Colon (tissue), 2 donors: ENCODE measurements around the gene PDE9A.

ENCODE experiments used
- FAIRE-seq: peaks from 2 replicates; lab custom pipeline; 2012; peaks lifted over from hg19 to GRCh38; lab: Jason Lieb, UNC
- donor health status: control.
- donor health status: control.

PDE9A gene

DNA sequence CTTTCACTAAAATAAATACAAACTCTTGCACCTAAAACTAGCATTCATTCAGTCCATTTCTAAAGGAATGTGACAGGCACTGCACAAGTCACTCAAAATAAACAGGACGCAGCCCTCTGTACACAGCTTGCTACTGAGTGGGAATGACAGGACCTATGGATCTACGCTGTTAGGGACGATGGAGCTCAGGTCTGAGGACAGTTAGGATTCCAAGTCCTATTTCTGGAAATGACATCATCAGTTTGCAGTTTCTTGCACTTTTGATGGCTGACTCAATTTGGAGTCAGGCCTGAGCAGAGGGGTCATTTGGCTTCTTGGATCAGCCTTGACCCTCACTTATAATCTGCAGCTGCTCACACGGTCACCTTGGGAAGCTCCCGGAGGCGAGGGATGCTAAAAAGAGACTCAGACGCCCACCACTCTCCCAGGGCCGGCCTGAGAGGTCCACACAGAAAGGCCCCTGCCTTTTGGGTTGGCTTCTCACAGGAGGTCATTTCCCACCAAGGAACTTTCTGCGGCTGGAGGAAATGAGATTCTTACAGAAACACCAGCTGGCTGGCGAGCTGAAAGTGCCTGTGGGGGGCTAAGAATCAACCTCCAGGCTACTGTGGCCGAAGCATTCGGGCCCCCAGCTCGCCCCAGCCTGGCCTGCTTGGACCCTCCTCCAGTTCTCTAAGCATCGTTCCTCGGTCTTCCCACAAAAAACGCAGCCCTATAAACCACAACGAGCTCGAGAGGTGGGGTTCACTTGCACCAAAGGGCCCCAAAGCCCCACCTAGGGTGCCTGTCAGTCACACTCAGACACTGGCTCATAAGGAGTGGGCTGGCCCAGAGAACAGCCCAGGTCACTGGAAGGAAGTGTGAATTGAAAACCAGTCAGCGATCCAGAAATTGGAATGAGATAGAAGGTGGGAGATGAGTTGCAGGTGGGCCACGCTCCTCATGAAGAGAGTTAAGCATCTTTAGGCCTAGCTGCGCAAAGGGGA is 8.9 kb upstream of the PDE9A start:
- FAIRE-seq = no peak

DNA sequence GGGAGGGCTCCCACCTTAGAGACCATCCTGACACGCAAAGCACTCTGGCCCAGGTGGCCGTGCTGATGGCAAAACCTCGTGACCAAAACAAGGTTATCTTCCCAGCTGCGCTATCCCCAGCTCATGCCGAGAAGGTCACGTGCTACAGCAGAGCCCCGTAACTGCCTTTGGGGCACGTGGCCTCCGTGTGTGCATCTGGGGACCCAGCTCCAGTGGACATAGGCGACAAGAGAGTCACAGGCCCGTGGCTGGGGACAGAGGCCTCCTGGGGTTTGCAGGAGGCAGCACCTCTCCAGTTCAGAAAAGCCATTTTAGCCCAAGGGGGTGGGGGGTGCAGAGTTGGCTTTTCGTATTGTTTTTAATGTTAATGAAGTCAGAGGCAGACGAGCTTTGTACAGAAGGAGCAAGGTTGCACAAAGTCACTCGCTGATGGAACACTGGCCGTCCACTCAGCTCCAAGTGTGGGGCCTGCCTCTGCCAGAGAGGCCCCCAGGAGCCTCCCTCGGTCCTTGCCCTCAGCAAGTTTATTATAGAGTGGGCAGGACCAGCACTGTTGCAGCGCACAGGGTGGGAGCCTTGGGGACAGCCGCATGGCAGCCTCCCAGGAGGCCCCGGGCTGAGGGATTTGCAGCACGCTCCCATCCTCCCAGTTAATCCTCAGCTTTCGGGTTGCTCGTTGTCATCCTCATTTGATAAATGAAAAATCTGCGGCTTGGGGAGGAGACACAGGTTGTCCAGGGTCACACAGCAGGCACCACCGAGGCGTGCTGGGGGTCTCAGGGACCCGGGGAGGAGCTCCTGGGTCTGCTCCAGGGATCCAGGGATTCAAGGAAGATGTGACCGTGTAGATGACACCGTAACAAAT is 8.0 kb upstream of the PDE9A start:
- no peak for FAIRE-seq

GRCh38 chr21:42646076-42646825 is 7.2 kb upstream of the PDE9A start:
- FAIRE-seq = no peak

DNA sequence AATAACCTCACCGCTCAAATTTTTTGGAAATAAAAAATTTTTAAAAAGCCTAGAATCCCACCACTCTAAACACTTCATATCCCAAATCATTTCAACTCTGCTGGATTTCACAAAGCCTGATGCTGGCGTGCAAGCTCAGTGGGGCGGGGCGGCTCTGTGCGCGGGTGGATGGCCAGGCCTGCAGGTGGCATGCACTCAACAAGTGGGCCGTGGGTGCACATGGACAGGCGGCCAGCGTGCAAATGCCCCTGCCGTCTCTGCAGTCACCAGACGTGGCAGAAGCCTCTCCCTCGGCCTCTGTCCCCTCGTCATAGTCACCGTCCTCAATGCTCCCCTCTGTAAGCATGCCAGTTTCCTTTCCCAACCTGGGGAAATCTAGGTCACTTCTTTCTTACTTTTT is 6.6 kb upstream of the PDE9A start:
- FAIRE-seq = no peak

DNA sequence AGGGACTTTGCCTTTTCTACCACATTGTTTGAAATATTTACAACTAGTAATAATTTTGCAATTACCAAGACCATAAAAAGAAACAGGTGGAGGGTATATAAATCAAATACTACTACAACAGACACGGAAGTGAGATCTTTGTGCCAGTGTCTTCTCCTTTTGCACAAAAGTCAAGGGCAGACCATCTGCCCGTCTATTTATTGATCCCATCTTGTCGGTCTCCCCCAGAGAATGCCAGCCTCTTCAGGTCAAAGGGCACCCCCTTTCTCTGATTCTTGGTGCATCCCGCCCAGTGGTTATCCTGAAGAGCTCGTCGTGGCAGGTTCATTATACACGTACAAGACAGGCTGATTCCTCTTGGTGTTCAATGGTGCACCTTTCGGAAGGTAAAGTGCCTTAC is 4.8 kb upstream of the PDE9A start:
- no peak for FAIRE-seq

DNA sequence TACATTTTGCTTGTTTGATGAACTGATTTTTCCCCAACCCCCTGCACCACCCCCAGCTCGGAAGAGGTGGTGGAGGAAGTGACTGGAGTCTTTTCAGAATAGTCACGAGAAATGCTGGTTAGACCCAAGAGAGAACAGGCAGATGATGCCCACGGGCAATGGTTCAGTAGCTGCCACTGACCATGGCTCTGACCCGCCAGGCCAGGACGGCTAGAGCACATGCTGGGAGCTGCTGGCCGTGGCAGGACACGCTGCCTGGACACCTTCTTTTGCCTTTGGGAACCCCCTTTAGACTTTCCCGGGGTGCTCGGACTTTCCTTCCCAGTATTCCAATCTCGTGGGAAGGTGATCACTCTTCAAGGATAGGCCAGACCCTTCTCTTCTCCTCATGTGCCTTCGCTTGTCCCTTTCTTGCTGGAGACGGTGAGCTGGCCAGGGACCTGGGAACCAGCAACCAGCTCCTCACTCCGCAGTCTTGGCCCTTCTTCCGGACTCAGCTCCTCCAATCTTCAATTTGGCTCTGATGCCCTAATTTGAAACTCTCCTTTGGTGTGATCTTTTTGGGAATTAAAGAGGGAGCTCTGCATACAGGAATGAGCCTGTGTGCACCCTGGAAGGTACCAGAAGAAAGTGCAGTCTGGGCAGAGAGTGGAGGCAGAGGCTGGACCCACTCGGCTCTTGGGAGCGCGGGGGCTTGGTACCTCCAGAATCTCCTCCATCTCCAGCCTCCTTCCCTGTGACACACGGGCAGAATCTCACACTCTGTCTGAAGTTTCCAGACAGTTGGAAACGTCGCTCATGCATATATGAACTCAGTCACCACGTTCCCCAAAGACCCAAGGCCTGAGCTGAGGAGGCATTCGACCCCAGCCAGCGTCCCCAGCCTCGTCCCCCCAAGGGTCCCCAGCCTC is 4.0 kb upstream of the PDE9A start:
- no peak for FAIRE-seq

DNA sequence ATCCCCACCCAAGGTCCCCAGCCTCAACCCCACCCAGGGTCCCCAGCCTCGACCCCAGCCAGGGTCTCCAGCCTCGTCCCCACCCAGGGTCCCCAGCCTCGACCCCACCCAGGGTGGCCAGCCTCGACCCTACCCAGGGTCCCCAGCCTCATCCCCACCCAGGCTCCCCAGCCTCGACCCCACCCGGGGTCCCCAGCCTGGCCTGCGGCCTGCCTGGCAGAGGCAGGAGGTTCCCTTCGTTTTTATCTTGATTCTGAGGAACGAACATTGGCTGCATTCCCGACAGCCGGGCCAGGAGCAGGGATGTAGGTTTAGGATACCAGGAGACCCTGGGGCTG is 3.4 kb upstream of the PDE9A start:
- FAIRE-seq = no peak

DNA sequence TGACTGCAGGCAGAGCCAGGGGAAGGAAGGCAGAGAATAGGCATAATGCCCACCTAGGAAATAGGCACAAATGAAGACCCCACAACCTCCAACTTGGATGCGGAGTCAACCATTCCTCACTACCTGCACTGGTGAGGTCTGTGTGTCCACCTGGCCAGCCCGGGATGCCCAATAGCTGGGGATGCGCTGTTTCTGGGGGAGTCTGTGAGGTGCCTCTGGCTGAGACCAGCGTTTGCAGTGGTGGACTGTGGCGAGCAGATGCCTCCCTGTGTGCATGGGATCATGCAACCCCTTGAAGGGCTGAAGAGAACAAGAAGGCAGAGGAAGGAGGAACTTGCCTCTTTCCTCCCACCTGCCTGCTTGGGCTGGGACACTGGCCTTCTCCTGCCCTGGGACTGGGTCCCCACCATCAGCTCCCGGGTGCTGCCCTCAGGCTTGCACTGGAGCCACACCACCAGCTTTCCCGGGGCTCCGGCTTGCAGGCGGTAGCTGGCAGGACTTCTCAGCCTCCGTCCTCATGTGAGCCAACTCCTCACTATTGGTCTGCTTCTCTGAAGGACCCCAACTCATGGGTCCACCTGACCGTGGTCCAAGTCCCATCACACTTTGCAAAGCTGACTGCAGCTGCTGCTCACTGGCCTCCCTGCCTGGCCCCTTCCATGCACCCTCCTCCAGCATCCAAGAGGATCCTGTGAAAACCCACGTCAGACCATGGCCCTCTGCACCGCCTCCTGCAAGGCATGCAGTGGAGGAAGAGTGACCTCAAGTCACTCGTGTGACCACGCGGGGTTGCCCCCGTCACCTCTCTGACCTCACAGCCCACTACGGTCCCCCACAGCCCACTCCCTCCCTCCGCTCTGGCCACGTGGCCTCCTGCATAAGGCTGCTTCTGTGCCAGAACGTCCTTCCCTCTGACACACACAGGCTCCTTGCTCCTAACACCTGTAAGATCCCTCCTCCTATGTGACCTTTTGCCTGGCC is 2.7 kb upstream of the PDE9A start:
- FAIRE-seq = no peak

DNA sequence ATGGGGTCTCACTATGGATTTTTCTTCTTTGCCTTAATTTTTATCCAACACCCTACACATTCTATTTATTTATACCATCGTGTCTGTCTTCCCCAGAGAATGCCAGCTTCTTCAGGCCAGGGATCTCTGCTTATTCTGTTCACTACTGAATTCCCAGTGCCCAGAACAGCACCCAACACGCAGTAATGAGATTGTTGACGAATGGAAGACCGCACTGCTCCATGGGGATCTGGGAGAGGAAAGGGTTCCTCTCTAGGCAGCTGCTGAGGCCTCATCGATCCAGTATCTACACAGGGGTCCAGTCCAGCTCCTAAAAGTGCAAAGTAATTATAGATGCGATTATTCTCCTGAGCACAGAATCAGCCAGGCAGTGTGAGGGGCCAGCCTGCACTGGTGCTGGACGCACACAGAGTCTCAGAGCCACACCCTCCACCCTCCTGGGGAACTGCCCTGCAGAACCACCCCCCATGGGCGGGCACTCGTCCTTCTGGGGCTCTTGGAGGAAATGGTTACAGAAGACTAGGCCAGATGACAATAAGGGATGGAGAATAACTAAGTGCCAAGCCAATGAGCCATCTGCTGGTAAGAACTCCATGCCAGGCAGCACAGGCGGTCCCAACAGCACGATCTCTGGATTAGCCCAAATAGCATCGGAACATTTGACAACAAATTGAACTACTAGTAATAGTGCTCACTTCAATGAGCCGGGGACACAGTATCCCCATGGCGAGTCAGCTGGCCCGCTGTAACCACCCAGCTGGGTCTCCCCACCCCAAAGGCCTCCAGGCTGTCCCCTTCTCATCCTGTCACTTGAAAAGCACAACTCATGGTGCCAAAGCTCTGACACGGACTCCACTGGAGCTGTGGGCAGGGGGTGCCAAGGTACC is 1.7 kb upstream of the PDE9A start:
- FAIRE-seq = no peak

DNA sequence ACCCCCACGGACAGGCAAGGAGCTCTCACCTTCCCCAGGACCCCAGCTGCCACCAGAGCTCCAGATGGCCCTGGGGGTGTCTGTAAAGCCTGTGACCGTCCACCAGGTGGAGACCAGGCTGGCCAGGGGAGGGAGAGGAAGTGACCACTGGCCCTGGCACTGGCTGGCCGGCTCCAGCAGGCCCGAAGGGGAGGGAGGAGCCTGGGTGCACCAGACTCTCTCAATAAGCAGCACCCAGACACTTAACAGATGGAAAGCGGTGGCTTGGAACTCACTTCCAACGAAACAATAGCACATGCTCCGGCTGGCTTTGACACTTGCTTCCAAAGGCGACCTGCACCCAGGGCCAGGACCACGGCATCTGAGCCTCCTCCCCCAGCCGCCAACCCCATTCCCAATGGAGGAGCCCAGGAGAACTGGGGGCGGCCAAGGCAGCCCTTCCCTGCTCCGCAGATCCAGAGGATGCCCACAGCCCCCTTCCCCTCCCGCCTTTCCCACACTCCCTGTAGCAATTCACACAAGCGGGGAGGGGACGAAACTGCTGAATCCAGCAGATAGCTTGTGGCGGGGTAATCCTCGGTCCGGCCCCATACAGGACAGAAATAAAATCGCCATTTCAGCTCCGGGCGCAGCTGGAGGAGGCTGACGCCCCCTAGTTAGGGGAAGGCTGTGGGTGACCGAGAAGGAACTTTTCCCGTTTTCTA is 742 bp upstream of the PDE9A start:
- FAIRE-seq = no peak

DNA sequence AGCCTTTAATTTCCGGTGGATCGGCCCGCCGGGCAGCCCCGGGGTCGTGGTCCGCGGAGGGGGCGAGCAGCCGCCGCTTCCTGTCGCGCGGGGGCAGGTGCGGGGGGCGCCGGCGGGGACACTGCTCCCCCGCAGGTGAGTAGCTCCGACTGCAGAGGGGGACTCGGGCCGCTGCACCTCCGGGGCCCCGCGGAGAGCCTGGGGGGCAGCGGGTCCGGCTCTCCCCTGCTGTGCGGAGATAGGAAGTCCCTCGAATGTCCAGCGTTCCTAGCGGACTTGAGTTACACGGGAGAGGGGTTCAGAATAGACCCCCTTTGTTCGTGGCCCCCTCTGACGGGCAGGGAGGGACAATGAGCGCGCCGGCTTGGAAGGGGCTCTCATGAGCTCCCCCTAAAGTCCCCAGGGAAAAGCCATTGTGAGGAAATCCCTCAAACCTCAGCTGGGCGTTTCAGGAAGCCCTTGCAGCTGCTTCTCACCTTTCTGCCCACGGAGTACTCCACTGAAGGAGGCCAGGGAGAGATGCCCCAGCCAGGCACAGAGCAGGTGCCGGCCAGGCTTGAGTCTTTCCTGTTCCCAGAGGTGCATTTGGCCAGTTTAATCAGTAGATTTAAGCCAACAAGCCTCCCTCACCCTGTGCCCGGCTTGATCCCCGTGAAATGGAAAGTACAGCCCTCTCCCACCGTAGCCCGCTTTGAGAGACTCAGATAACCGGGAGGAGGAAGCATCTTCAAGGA is 925 bp downstream of the PDE9A start:
- FAIRE-seq = no peak

DNA sequence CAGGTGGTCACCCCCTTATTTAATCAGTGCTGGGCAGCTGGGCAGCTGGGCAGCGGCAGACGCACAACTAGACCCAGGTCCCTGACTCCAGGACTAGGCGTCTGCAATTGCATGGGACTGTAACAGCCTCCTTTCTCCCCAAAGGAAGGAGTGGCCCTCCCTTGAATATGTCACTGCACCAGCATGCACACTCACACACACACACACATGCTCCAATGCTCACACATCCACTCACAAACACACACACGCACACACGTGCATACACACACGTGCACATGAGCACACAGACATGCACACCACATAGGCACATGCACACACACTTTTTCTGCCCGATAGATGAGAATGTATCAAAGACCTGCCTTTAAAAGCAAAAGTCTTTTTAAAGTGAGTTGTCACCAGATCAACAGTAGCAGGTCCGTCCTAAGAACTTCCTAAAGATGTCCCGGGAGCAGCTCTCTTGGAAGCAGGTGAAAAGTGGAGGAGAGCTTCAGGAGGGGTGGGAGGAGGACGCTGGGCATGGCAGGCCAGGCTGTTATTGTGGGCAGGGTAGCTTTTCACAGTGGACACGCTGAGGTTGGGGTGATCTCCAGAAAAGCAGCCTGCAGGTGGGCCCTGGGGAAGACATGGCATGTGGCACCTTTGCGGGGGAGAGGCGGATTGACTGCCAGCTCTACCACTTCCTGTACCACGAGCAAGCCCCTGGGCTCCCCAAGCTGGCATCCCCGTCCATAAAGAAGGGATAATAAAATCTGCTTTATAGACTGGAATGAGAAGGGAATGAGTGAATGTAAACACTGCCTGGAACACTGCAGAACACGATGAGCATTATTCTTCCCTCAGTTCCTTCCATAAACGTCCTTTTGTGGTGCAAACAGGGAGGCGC is 1.7 kb downstream of the PDE9A start:
- no peak for FAIRE-seq

DNA sequence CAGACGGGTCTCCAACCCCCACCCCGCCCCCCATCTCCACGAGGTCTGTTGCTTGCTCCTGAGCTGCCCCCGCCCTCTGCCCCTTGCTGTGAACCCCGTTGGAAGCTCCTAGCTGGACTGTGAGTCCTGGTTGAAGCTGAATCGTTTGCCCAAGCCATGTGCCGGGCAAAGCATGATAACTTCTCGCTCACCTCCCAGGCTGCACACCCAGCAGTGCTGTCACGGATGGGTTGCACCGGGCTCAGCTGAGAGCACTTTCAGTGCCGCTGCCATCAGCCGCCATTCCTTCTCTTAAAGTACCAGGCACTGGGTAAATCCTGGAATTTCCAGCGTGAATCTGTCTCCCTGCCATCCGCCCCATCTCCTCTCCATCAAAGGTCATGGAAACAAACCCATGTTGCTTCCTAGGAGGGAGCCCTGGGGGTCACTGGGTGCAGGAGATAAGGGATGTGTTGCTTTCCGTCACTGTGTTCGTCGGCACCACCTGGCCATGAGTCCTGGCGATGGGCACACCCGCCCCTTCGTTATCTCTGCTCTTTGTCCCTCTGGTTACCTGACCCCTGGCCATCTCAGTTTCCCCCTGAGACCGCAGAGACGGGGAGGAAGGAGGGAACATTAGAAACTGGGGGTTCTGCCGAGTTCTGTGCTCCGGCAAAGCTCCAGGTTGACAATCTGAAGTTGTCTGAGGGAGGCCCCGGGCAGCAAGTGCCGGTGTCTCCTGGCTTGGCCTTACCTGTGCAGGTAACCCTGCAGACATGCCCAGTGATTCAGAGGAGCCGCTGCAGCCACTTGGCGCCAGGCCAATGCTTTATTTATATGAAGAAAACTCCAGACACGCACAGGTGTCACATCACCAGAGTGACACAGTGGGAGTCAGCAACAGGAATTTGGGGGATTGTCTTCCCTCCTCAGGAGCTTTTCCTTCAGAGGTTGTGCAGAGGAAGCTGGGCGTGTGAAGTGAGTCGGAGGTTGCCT is 2.7 kb downstream of the PDE9A start:
- FAIRE-seq = no peak

GRCh38 chr21:42656872-42657271 is 3.5 kb downstream of the PDE9A start:
- no peak for FAIRE-seq

DNA sequence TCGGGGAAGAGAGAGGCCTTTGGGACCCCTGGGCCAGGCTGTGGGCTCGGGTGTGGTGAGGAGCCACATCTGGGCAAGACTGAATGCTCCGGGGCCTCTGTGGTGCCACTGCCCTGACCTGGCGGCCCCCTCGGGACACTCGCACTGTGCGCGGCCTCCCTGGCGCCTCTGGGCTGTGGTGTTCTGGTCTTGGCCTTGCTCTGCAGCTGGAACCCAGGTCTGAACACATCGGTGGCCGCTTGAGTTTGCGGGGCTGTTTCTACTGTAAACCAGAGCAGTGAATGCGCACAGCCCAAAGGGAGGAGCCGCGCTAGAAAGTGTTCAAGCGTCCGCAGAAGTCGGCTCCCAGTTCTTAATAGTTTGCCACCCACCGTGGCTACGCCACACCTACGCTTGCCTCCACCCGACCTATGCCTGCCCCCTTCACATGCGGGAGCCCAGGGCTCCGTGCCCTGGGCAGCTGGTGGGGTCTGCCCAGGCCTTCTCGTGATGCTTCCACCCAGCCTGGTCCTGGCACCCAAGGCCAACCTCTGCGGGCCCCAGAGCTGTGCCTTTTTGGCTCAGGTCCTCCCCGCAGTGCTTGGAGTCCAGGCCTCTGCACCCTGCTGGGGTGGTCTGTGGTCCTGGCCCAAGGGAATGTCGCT is 4.4 kb downstream of the PDE9A start:
- no peak for FAIRE-seq
